HG02759 (cell line): ENCODE results near the gene ADCY1.

Experiments
- ATAC-seq: cut with Tn5 transposase; IDR thresholded peaks from one replicate; pipeline ENCODE4 v1.9.1; 2021; ENCODE audit warnings: mild to moderate bottlenecking, moderate library complexity; ENCODE audit not compliant: unreplicated experiment

The ADCY1 gene

GRCh38 chr7:45649560-45650346 lies 75.6 kb downstream of the ADCY1 start:
- no peak for ATAC-seq

- no peak for ATAC-seq
These were observed 76.5 kb downstream of the ADCY1 start for GRCh38 chr7:45650404-45651394.

- ATAC-seq: no peak
These were observed 77.4 kb downstream of the ADCY1 start for GRCh38 chr7:45651540-45651939.

GRCh38 chr7:45652630-45653029 lies 78.5 kb downstream of the ADCY1 start:
- no peak for ATAC-seq

DNA sequence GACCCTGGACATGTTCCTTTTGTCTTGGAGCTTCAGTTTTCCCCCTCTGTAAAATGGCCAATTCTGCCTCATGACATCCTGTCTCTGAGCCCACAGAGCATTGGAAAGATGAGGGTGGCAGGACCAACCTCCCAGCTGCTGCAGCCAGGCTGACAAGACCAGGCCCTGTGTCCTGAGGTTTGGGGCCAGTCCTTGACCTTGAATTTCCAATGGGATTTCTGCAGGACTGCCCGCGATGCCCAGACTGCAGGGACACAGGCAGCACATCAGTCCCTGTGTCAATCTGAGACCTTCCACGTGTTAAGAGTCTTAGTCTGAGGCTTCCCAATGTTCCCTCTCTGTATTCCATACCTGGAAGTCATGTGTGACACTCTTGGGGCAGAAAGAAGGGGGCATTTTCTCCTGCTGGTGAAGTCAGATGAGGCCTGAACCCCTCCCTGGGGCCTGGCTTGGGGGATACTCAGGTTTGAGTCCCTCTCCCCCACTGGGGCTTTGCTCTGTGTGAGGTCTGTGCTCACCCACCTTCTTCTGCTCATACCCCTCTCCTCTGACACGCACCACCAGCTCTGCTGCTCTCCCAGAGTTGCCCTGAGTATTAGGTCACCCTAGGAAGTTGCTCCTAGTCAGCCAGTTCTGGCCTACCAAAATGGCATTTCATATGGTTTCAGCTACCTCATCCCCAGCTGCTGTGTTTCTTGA lies 79.2 kb downstream of the ADCY1 start:
- no peak for ATAC-seq

DNA sequence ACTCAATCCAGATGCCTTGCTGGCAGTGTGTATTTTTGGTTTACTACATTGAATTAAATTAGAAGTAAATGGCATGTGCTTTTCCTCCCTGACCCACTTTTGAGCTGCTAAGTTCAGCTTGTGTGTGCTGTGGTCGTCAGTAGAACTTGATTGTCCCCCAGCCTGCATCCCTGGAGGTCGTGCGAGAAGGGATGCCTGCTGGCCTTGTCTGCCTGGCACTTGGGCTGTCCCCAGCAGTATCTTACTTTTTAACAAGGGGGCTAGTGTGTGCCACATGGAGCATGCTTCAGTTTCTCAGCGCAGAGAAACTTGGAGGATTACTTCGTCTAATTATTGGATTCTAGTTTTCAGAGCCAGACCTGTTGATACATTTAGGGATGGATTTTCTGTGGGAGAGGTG lies 80.2 kb downstream of the ADCY1 start:
- no peak for ATAC-seq

- ATAC-seq: no peak
These were observed 81.4 kb downstream of the ADCY1 start for GRCh38 chr7:45655539-45655938.

- ATAC-seq: no peak
These were observed 82.3 kb downstream of the ADCY1 start for GRCh38 chr7:45656431-45656830.

- ATAC-seq: no peak
These were observed 83.1 kb downstream of the ADCY1 start for GRCh38 chr7:45657136-45657889.

GRCh38 chr7:45657890-45658715 lies 83.9 kb downstream of the ADCY1 start:
- ATAC-seq: no peak

DNA sequence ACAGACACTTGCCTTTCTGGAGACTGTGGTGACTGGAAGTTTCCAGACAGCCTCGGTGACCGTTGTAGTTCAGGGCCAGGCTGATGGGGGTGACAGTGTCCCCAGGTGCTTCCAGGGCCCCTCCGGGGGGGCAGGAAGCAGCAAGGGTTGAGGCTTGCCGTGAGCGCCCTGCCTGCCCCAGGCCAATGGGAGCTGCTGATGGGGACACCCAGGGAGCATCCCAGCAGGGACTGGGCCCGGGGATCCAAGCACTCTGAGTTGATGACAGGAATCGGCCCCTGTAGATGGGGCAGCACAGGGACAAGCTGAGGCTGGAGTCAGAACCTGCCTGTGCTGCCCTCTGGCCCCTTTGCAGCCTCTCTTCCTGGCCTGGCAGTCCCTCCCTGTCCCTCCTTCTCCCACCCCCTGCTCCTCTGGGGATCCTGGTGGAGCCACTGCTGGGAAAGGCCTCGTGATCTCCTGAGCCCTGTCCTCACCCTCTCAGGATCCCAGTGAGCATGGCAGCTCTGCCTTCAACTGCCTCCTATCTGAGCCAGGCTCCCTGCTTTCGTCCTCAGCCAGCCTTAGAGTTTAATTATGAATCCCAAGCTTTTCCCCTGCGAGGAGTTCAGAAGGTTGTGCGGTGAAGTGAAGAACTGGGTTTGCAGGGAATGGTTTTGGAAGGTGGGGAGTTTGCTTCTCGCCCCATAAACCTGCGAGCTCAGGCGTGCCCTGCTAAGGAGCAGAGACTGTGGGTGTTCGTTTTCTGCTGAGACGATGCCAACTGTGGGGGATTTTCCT lies 84.7 kb downstream of the ADCY1 start:
- ATAC-seq: no peak

DNA sequence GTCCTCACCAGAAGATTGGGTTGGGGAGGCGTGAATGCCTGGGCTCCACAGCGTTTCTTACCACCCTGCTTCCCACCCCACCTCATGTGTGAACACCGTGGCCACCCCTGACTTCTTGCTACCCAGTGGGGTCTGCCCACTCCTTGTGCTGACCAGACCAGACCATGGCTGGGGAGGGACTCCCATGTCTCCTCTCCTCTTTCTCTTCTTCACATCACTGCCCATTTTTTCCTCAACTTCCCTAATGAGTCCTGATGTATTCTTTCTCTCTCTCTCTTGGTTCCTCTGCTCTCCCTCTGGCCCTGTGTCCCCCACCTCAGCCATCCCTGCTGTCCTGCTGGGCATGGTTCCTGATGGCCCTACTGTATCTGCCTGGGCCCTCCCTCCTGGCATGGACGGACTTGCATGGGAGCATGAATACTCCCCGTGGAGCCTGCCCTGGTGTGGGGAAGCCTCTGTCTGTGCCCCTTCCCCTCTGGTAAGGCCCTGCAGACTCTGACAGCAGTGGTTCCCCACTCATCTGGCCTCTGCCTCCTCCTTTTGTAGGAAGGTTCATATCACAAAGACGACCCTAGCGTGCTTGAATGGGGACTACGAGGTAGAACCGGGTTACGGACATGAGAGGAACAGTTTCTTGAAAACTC lies 85.5 kb downstream of the ADCY1 start:
- no peak for ATAC-seq

- ATAC-seq: no peak
These were observed 86.2 kb downstream of the ADCY1 start for GRCh38 chr7:45660201-45660900.

GRCh38 chr7:45660901-45661211 lies 86.7 kb downstream of the ADCY1 start:
- ATAC-seq: no peak

- no peak for ATAC-seq
These were observed 87.3 kb downstream of the ADCY1 start for GRCh38 chr7:45661302-45661995.

- ATAC-seq: no peak
These were observed 87.8 kb downstream of the ADCY1 start for GRCh38 chr7:45662018-45662417.

DNA sequence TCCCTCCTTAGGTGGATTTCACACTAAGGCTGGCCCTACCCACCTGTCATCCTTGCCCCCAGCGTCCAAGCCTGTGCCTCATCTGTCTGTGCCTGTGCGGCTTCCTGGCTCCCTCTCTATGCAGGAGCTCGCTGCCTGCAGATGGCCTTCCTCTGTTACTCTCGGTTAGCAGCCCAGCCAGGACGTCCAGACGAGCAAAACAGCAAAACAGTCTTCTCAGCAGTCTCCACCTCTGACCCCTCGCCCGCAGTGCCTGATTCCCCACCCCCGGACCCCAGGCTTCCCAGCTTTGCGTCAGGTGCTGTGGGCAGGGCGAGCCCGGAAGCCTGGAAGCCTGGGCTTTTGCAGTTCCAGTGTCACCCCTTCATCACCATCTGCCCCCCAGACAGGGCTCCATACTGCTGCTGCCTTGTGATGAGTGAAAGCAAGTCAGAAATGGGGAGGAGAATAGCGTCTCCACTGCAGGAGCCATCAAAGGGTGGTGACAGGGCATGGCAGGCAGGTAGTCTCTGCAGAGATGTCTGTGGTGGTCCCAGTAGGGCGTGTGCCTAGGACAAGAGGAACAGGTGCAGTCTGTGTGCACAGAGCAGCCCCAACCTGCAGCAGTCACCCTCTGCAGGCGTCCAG lies 88.5 kb downstream of the ADCY1 start:
- ATAC-seq: no peak
